Ishikawa (cell line): ENCODE results near the gene TJP1.

Experiments used
- CEBPB ChIP-seq: IDR thresholded peaks from 2 replicates; pipeline ENCODE4 v1.6.1; 2012
- CREB1 ChIP-seq: IDR thresholded peaks from 2 replicates; pipeline ENCODE4 v1.6.1; 2012; ENCODE audit warnings: low read depth
- EGR1 ChIP-seq: IDR thresholded peaks from 2 replicates; pipeline ENCODE4 v1.6.1; 2012
- EP300 ChIP-seq: IDR thresholded peaks from 2 replicates; pipeline ENCODE4 v1.6.1; 2012; ENCODE audit warnings: borderline replicate concordance
- FOXM1 ChIP-seq: IDR thresholded peaks from 2 replicates; pipeline ENCODE4 v1.6.1; 2012; ENCODE audit warnings: low read depth, borderline replicate concordance
- NFIC ChIP-seq: IDR thresholded peaks from 2 replicates; pipeline ENCODE4 v1.6.1; 2012
- RAD21 ChIP-seq: IDR thresholded peaks from 2 replicates; pipeline ENCODE4 v1.6.1; 2012; ENCODE audit warnings: low read depth
- TAF1 ChIP-seq: IDR thresholded peaks from 2 replicates; pipeline ENCODE4 v1.6.1; 2012; ENCODE audit warnings: low read depth, mild to moderate bottlenecking
- TCF12 ChIP-seq: IDR thresholded peaks from 2 replicates; pipeline ENCODE4 v1.6.1; 2012; ENCODE audit warnings: low read depth
- TEAD4 ChIP-seq: IDR thresholded peaks from 2 replicates; pipeline ENCODE4 v1.6.1; 2012
- YY1 ChIP-seq: IDR thresholded peaks from 2 replicates; pipeline ENCODE4 v1.6.1; 2012; ENCODE audit warnings: low read depth
- ZBTB7A ChIP-seq: IDR thresholded peaks from 2 replicates; pipeline ENCODE4 v1.6.1; 2012; ENCODE audit warnings: low read depth
- TF ChIP-seq, protein P1 (sequence below): IDR thresholded peaks from 2 replicates; pipeline ENCODE4 v1.6.1; 2012
- TF ChIP-seq, protein P2 (sequence below): IDR thresholded peaks from 2 replicates; pipeline ENCODE4 v1.6.1; 2012
- TF ChIP-seq, protein P3 (sequence below): IDR thresholded peaks from 2 replicates; pipeline ENCODE4 v1.6.1; 2012; ENCODE audit warnings: low read depth, mild to moderate bottlenecking

Gene TJP1

DNA sequence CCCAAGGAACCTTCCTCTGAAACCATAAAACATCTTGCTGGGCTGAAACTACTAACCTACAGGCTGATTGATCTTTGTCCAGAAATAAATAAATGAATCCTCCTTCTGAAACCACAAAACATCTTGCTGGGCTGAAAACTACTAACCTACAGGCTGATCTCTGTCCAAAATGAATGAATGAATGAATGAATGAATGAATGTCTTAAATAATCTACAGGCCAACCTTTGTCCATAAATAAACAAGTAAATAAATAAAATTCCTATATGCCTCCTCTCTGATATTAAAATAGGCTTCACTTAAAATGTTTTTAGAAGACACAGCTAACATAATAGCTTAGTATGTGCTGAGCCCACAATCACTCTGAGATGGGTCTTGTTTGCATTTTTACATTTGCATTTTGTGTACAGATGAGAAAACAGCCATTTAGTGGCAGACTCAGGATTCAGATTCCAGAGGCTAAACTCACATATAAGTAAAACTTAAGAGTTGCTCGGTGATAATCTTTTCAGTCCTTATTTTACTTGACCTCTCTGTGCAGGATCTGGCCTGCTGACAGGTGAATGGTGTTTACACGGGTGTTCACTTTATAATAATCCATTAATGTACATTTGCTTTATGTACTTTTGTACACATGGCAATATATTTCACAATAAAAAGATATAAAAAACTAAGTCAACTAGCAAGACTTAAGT lies 10.4 kb downstream of the TJP1 start:
- TF ChIP-seq TCF12 (no peak), CREB1 (no peak), CEBPB (0 out of 2 replicates have a peak, but pooled peaks have one; percentile 4), ZBTB7A (no peak), NFIC (no peak), EGR1 (no peak), TAF1 (no peak)
- TF ChIP-seq, protein P1, sequence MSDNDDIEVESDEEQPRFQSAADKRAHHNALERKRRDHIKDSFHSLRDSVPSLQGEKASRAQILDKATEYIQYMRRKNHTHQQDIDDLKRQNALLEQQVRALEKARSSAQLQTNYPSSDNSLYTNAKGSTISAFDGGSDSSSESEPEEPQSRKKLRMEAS: no peak
- TF ChIP-seq, protein P2, sequence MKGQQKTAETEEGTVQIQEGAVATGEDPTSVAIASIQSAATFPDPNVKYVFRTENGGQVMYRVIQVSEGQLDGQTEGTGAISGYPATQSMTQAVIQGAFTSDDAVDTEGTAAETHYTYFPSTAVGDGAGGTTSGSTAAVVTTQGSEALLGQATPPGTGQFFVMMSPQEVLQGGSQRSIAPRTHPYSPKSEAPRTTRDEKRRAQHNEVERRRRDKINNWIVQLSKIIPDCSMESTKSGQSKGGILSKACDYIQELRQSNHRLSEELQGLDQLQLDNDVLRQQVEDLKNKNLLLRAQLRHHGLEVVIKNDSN: no peak

DNA sequence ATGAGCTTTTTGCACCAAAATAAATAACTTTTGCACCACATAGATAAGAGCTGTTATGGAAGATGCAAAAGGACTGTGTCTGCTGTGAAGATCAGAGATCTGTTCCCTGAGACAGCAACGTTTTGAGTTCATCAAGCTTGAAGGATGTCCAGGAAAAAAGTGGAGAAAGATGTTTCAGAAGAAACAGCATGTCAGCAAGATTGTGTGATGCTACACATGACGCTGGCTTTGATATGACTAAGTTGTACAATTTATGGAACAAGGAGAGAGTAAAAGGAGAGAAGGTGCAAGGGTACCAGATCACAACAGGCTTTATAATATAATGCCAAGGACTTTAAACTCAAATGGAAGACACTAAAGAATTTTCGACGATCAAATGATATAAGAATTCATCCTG lies 16.6 kb downstream of the TJP1 start:
- TF ChIP-seq CREB1: no peak
- TF ChIP-seq ZBTB7A: no peak

DNA sequence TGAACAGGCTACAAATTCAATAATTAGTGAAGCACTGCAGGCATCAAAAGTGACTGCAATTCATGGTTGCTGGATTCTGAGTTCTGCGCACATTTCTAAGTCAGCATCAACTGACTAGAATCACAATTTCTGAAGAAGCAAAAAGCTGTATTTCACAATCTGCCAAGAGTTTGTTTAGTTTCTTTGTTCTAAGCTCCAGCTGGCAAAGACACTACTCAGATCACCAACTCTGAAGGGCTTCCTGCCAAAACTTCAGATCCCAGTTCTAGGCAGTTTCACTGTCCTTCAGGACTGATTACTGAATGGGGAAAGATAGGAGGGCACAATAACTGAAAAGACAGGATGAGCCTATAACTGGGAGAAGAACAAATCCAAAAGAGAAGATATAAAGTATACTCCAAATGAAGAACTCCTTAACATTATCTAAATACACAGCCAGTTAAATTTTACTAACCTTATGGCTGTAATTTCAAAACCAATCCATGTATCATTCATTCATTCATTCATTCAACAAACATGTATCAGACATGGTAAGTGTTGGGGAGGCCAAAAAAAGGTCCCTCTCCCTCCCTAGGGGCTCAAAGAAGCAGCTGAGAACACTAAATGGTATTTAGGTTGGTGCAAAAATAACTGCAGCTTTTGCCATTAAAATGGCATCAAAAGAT lies 17.1 kb downstream of the TJP1 start:
- no peak for TF ChIP-seq EGR1
- peak; percentile 28; the same call in 1 of the 2 replicates for TF ChIP-seq NFIC
- TF ChIP-seq CEBPB: peak; percentile 41; the same call in 1 of the 2 replicates

DNA sequence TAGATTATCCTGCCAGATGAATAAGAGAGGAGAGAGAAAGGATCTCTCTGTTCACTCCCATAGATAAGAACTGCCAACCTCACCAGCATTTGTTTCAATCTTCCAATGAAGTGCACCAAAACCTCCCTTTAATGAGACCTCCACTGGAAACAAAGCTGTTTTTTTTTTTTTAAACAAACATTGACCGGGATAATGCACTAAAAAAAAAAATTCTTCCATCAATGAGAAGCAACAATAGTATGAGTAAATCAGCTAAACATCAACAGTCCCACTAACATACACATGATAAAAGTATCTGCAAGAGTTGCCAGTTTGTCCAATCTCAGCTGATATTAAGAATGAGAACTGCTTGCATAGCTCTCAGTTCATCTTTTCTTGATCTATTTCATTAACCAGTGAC lies 19.9 kb downstream of the TJP1 start:
- TF ChIP-seq YY1 (no peak), FOXM1 (no peak), CREB1 (no peak), EP300 (no peak), TCF12 (no peak), NFIC (no peak), RAD21 (no peak), TEAD4 (no peak), CEBPB (no peak), EGR1 (no peak), TAF1 (no peak), ZBTB7A (no peak)
- TF ChIP-seq, protein P3, sequence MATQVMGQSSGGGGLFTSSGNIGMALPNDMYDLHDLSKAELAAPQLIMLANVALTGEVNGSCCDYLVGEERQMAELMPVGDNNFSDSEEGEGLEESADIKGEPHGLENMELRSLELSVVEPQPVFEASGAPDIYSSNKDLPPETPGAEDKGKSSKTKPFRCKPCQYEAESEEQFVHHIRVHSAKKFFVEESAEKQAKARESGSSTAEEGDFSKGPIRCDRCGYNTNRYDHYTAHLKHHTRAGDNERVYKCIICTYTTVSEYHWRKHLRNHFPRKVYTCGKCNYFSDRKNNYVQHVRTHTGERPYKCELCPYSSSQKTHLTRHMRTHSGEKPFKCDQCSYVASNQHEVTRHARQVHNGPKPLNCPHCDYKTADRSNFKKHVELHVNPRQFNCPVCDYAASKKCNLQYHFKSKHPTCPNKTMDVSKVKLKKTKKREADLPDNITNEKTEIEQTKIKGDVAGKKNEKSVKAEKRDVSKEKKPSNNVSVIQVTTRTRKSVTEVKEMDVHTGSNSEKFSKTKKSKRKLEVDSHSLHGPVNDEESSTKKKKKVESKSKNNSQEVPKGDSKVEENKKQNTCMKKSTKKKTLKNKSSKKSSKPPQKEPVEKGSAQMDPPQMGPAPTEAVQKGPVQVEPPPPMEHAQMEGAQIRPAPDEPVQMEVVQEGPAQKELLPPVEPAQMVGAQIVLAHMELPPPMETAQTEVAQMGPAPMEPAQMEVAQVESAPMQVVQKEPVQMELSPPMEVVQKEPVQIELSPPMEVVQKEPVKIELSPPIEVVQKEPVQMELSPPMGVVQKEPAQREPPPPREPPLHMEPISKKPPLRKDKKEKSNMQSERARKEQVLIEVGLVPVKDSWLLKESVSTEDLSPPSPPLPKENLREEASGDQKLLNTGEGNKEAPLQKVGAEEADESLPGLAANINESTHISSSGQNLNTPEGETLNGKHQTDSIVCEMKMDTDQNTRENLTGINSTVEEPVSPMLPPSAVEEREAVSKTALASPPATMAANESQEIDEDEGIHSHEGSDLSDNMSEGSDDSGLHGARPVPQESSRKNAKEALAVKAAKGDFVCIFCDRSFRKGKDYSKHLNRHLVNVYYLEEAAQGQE: no peak
- TF ChIP-seq, protein P2: no peak
- TF ChIP-seq, protein P1: no peak

DNA sequence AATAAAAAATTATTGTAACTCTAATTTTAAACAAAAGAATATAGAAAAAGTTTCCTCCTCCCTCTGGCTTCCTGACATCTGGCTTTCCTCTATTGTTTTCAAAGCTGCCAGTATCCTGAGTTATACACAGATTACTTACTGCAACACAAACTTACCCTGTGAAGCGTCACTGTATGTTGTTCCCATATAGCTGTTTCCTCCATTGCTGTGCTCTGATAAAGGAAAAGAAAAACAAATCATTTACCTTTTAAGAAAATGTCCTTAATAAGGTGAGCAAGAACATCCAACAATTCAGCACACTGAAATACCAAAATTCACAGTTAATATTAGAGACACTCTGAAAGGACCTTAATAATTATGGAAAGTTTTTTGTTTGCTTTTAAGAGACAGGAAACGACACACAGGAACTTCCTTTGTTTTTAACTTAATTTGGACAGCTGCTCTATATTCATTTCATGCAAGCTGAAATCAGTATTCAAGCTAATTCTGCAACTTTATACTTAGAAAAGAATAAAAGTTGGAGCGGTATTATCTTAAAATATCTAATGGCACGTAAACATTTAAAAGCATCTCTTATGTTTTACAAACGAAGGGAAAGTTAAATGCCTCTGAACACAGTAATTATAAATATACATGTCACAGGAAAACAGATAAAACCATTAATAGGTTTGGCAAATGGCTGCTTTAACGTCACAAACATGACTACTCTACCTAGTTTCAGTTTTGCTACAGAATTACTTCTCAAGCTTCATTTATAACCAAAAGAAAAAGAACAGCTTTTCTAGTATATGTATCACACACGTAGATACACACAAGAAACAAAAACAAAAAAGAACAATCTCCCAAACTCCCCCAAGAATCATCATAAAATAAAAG lies 21.5 kb downstream of the TJP1 start:
- no peak for TF ChIP-seq NFIC
- TF ChIP-seq, protein P1: no peak
- no peak for TF ChIP-seq TAF1
- TF ChIP-seq YY1: no peak
- TF ChIP-seq RAD21: no peak
- no peak for TF ChIP-seq CREB1
- no peak for TF ChIP-seq TCF12
- TF ChIP-seq, protein P2: no peak

DNA sequence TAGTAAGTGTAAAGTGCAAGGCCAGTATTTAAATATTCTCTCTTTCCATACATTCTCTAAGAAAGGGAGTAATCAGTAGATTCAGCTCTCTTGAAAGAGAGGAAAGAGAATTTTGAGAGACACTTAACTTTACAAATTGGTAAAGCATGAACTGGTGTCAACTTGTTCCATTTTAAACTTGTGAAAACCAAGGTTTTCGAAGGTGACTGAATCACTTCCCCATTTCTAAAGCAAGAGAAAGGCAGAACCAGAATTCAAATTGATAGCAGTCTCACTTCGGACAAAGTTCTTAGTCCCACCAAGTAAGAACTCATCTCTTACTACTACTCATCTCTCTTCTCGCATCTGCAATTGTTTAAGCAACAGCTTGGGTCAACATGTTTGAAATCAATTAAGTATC lies 22.4 kb downstream of the TJP1 start:
- TF ChIP-seq, protein P3: no peak
- TF ChIP-seq YY1 (no peak), CREB1 (no peak), FOXM1 (no peak)
